Activated T-cell treated with anti-CD3 and anti-CD28 coated beads, Interleukin-2, amount 50 U/mL, for 72 hours (primary cell): Measurements from ENCODE around the gene SRBD1. TPM values are rescaled to one million over a fixed set of nuclear protein-coding genes. Genes with fewer than 3 reads are reported as not detected.

Source experiments
- ATAC-seq, 2 donors: fragments of 150-1000 bp; cut with Tn5 transposase; replicated peaks in 1 of 2; 2 replicates each; pipeline ENCODE4 v1.10.0; 2021; ENCODE audit warnings: moderate library complexity in 2 of 2, mild to moderate bottlenecking in 1 of 2
- DNase-seq, 2 donors: peaks; one replicate each; pipeline ENCODE4 v3.0.0; 2021 to 2022; ENCODE audit warnings: mixed read lengths in 1 of 2
- H3K27ac Mint-ChIP-seq: one replicate; pipeline ENCODE4 v1.8.0; 2022; ENCODE audit warnings: mild to moderate bottlenecking, moderate library complexity, mixed read lengths
- H3K27me3 Mint-ChIP-seq: one replicate; pipeline ENCODE4 v1.8.0; 2022; ENCODE audit warnings: low read depth, mixed read lengths
- H3K36me3 Mint-ChIP-seq, 2 donors: one replicate each; pipeline ENCODE4 v1.8.0; 2022; ENCODE audit warnings: mixed read lengths in 2 of 2, mild to moderate bottlenecking in 1 of 2; ENCODE audit not compliant: insufficient read depth in 2 of 2
- H3K4me1 Mint-ChIP-seq: one replicate; pipeline ENCODE4 v1.8.0; 2022; ENCODE audit warnings: low read depth, mixed read lengths
- H3K4me3 Mint-ChIP-seq, 2 donors: one replicate each; pipeline ENCODE4 v1.8.0; 2022; ENCODE audit warnings: mild to moderate bottlenecking in 2 of 2, mixed read lengths in 2 of 2, moderate library complexity in 2 of 2
- H3K9me3 Mint-ChIP-seq, 2 donors: one replicate each; pipeline ENCODE4 v1.8.0; 2022; ENCODE audit warnings: mixed read lengths in 2 of 2
- total RNA-seq, 2 donors: library from RNA; stranded (reverse); gene quantifications; one replicate each; pipeline ENCODE4 v1.2.3, GENCODE V29; 2022

The SRBD1 gene
- total RNA-seq, 2 donors from 2014 or later: 19.0 to 20.3 TPM

DNA sequence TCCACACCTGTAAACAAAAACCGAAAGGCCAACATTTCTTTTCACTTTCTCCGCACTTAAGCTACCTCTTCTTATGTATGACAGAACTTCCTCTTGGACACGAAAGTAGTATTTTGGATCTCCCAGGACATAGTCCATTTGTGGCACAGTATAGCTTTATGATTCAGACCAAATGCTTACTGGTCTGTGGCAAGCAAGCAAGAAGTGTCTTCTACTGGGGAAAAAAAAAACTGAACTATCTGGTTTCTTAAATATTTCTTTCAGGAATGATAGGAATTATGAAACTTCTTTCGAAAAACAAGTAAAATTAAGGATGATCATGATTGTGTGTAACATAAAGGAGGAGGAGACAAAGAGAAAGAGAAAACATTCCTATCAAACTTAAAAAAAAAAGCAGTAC is 33.6 kb downstream of the SRBD1 start:
- Mint-ChIP-seq H3K4me1 (peaks cover 5% of the 10 kb centered on the region), H3K27ac (no peak overlapping the region), H3K9me3 (no peaks in the 10 kb centered on the region), H3K27me3 (no peaks in the 10 kb centered on the region), H3K36me3 (peaks cover 2 to 10% of the 10 kb centered on the region in 2 donors), H3K4me3 (no peak overlapping the region)
- no peak for ATAC-seq
- DNase-seq: no peak

DNA sequence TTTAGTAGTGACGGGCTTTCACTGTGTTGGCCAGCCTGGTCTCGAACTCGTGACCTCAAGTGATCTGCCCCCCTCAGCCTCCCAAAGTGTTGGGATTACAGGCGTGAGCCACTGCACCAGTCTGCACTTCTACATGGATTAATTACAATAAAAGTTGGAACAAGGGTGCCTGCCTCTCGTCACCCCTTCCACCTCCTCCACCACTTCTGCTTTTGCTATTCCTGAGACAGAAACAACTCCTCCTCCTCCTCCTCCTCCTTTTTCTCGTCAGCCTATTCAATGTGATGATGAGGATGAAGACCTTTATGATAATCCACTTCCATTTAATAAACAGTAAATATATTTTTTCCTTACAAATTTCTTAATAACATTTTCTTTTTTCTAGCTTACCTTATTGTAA is 35.2 kb downstream of the SRBD1 start:
- peaks cover 6 to 19% of the 10 kb centered on the region in 2 donors for H3K36me3 Mint-ChIP-seq
- ATAC-seq: no peak
- no peaks in the 10 kb centered on the region for H3K27me3 Mint-ChIP-seq
- H3K4me3 Mint-ChIP-seq: no peak overlapping the region
- H3K27ac Mint-ChIP-seq: no peak overlapping the region
- H3K9me3 Mint-ChIP-seq: no peaks in the 10 kb centered on the region
- DNase-seq: no peak
- H3K4me1 Mint-ChIP-seq: peaks cover 5% of the 10 kb centered on the region

DNA sequence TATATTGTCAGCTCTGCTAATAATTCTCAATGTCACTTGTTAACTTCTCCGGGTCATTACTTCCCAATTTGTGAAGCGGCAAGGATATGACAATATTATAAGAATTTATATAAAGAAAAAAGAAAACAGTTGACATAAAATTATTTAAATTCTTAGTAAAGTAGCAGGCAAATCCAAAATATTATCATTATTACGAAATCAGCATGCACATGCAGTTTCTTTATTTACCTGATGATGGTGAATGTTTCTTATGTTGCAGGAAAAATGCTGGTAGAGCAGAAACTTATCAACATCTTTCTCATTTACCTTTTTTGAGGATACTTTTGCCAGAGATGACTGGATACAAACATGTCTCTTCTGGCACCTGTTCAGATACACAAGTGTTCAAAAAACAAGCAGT is 38.1 kb downstream of the SRBD1 start:
- ATAC-seq: no peak
- Mint-ChIP-seq H3K4me3 (no peak overlapping the region), H3K36me3 (peaks cover 8 to 21% of the 10 kb centered on the region in 2 donors), H3K27me3 (no peaks in the 10 kb centered on the region), H3K27ac (no peak overlapping the region), H3K4me1 (peaks cover 6% of the 10 kb centered on the region), H3K9me3 (no peaks in the 10 kb centered on the region)
- DNase-seq: no peak

DNA sequence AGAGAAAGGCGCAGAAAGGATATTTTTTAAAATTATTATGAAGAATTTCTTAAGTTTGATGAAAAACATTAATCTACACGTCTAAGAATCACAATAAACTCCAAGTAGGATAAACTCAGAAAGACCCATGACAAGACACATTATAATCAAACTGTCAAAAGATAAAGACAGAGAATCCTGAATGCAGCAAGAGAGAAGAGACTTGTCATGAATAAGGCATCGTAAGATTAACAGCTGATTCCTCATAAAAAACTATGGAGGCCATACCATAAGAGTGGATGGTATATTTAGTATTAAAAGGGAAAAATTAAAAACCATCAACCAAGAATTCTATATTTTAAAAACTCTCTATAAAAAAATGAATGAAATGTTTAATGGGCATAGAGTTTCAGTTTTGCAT is 39.1 kb downstream of the SRBD1 start:
- H3K27me3 Mint-ChIP-seq: no peaks in the 10 kb centered on the region
- peaks cover 8 to 21% of the 10 kb centered on the region in 2 donors for H3K36me3 Mint-ChIP-seq
- no peak overlapping the region for H3K4me3 Mint-ChIP-seq
- ATAC-seq: no peak
- H3K27ac Mint-ChIP-seq: no peak overlapping the region
- no peaks in the 10 kb centered on the region for H3K9me3 Mint-ChIP-seq
- no peak for DNase-seq
- H3K4me1 Mint-ChIP-seq: peaks cover 10% of the 10 kb centered on the region

DNA sequence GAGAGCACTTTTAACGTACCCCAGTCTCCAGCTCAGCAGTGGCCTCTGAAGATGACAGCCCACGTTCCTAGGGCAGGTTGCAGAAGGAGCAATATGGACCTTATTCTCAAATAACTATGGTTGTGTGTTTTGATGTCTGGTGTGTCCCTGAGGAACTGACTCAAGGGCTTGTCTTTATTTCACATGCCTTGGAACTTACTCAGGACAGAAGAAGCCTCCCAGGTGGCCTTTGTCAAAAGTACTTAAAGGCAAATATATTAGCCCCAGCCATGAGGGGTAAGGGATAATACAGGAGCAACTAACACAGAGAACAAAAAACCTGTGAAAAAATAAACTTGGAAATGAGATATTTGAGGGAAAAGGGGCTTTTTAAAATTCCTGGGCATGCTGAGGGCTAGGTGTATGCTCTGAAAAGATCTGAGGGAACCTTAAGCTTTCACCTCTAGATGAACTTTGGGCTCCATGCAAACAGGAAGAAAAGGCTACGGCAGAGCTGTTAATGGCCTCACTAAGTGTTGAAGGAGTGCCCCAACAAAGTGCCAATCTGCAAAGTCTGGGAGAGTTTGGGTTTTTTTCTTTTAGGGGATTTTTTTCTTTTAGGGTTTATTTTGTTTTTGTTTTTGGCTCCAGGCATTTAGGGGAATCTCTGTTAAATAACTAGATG is 40.3 kb downstream of the SRBD1 start:
- Mint-ChIP-seq H3K4me1 (peaks cover 10% of the 10 kb centered on the region), H3K9me3 (no peaks in the 10 kb centered on the region), H3K27ac (peak overlapping the region; percentile 68), H3K36me3 (peaks cover 6 to 21% of the 10 kb centered on the region in 2 donors), H3K4me3 (no peak overlapping the region), H3K27me3 (no peaks in the 10 kb centered on the region)
- ATAC-seq: no peak
- DNase-seq: no peak

DNA sequence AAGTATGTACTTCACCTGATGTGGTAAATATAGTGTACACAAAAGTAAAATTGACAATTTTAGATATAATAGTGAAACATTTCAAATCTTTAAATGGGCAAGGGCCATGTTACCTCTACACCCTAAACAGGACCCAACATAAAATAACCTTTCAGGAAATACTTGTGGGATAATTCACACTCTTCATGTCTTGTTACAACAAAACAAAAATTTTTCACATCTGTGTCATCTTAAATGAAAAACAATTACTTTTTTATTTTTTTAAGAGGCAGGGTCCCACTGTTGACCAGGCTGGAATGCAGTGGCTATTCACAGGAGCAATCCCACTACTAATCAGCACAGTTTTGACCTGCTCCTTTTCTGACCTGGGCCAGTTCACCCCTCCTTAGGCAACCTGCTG is 42.1 kb downstream of the SRBD1 start:
- Mint-ChIP-seq H3K4me1 (peaks cover 11% of the 10 kb centered on the region), H3K4me3 (peak overlapping the region in 1 of 2 donors; percentile 9), H3K36me3 (peaks cover 6 to 23% of the 10 kb centered on the region in 2 donors), H3K9me3 (no peaks in the 10 kb centered on the region), H3K27ac (peak overlapping the region; percentile 50), H3K27me3 (no peaks in the 10 kb centered on the region)
- DNase-seq (no peak), ATAC-seq (no peak)

DNA sequence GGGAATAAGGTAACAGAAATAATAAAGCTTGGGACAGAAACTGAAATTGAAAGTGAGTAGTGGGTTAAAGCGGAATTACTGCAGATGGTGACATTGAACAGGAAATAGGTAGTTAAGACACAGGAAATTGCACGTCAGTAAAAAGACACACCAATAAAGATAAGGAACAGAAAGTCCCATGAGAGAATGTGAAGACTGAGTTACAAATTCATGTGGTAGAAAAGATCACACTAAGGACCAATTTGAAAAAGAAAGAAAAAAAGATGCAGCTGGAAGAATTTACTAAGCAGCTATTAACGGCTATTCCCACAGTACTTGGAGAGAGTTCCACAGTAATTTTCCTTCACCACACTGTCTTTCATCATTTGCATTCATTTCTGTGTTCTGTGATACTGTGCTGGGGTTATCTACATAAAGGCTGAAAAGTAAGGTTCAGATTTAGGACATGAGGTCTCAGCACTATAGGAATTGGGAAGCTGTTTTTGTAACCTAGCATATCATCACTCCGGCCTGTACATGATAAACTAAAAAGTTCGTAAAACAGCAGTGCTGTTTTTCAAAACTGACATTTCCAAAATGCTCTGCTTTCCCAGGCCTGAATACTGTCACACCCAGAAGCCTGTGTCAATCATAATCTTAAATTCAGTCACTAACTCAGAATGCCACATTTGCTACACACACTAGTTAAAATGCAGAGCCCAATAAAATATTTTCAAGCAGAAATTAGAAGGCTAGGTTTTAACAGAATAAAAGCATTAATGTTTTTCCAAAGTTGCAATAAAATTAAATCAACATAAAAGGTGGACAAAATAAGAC is 42.9 kb downstream of the SRBD1 start:
- Mint-ChIP-seq H3K27ac (peak overlapping the region; percentile 64), H3K4me1 (peaks cover 18% of the 10 kb centered on the region), H3K36me3 (peaks cover 6 to 23% of the 10 kb centered on the region in 2 donors), H3K4me3 (peak overlapping the region; percentile 61 to 64), H3K9me3 (no peaks in the 10 kb centered on the region), H3K27me3 (no peaks in the 10 kb centered on the region)
- DNase-seq (no peak), ATAC-seq (peak; percentile 98)

DNA sequence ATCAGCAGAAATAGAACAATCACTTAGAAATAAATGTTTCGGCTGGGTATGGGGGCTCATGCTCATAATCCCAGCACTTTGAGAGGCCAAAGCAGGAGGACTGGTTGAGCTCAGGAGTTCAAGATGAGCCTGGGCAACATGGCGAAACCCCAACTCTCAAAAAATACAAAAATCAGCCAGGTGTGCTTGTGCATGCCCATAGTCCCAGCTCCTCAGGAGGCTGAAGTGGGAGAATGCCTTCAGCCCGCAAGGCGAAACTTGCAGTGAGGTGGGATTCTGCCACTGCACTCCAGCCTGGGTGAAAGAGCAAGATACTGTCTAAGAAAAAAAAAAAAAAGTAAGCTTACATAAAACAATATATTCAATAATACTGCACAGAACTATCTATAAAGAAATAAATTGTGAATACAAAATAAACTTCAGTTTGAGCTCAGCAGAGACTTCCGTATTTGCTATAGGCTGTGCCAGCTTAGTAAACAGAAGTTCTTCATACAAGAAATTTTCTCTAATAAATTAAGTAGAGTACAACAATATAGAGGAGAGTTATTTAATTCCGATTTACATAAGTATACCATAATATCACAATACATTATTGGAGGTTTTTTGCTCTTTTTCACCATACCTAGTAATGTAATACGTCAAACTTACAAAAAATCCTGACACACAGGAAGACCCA is 43.6 kb downstream of the SRBD1 start:
- Mint-ChIP-seq H3K4me1 (peaks cover 19% of the 10 kb centered on the region), H3K27me3 (no peaks in the 10 kb centered on the region), H3K36me3 (peaks cover 6 to 20% of the 10 kb centered on the region in 2 donors), H3K27ac (peak overlapping the region; percentile 64), H3K9me3 (no peaks in the 10 kb centered on the region), H3K4me3 (peak overlapping the region; percentile 61 to 64)
- peak; percentile 3 to 6 for ATAC-seq
- no peak for DNase-seq

DNA sequence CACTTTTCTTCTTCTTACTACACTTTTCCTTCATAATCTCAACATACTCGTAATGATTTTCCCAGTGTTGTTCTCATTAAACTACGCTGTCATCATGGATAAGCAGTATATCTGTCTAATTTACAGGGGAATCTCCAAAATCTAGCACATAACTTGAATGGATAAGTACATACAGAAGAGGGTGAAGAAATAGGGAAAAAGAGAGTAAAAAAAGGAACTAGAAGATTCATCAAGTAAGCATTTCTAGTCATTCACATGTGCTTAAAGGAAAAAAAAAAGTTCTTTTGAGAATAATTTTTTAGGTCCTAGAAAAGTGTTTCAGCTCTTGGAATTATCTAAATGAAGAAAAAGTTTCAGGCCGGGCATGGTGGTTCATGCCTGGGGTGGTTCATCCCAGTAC is 51.6 kb downstream of the SRBD1 start:
- Mint-ChIP-seq H3K4me1 (peaks cover 26% of the 10 kb centered on the region), H3K36me3 (peaks cover 2 to 7% of the 10 kb centered on the region in 2 donors), H3K9me3 (peaks cover 0 to 2% of the 10 kb centered on the region in 2 donors), H3K4me3 (no peak overlapping the region), H3K27me3 (no peaks in the 10 kb centered on the region), H3K27ac (no peak overlapping the region)
- no peak for ATAC-seq
- no peak for DNase-seq

DNA sequence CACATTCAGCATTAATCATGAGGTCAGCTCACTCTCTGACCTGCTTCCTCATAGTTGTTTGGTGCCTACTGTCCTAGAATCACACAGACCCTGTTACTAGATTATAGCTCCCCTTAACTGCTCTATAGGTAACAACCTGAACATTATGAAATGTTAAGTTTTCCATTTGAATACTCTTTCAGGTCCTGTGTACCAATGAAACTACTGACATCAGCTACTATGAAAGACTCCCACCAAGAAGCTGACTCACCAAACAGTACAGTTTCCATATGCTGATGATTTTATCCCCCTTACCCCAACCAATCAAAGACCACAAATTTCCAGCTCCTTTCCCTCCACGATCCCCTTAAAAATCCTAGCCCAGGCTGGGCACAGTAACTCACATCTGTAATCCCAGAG is 56.3 kb downstream of the SRBD1 start:
- H3K9me3 Mint-ChIP-seq: peaks cover 0 to 2% of the 10 kb centered on the region in 2 donors
- H3K27ac Mint-ChIP-seq: peak overlapping the region; percentile 78
- H3K27me3 Mint-ChIP-seq: no peaks in the 10 kb centered on the region
- ATAC-seq: peak; percentile 92 to 94
- DNase-seq: peak in 1 of 2 donors; percentile 12
- H3K4me1 Mint-ChIP-seq: peaks cover 25% of the 10 kb centered on the region
- peaks cover 6 to 19% of the 10 kb centered on the region in 2 donors for H3K36me3 Mint-ChIP-seq
- peak overlapping the region; percentile 64 to 67 for H3K4me3 Mint-ChIP-seq

DNA sequence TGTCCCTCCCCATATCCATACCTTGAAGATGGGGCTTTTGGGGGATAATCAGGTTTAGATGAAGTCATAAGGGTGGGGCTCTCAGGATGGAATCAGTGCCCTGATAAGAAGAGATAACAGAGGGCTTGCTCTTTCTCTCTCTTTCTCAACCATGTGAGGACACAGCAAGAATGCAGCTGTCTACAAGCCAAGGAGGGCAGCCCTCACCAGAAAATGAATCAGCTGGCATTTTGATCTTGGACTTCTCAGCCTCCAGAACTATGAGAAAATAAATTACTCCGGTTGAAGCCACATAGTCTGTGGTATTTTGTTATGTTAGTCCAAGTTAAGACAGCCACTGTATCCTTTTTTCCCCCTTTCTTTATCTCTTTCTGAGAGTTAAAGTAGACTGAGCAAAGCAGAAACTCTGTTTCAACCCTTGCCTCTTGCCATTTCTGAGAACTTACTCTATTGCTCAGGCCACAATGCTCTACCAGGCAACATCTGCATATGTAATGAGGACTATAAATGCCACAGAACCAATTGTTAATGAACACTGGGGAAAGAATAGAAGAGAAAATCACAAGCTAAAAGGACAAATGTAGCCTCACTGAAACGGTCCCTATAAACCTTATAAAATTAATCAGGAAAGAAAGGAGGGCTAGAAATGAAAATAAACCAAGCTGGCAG is 56.9 kb downstream of the SRBD1 start:
- DNase-seq (no peak), ATAC-seq (peak; percentile 62 to 67)
- Mint-ChIP-seq H3K27me3 (no peaks in the 10 kb centered on the region), H3K4me1 (peaks cover 25% of the 10 kb centered on the region), H3K9me3 (peaks cover 0 to under 1% of the 10 kb centered on the region in 2 donors), H3K36me3 (peaks cover 6 to 18% of the 10 kb centered on the region in 2 donors), H3K4me3 (peak overlapping the region; percentile 64 to 67), H3K27ac (peak overlapping the region; percentile 78)

DNA sequence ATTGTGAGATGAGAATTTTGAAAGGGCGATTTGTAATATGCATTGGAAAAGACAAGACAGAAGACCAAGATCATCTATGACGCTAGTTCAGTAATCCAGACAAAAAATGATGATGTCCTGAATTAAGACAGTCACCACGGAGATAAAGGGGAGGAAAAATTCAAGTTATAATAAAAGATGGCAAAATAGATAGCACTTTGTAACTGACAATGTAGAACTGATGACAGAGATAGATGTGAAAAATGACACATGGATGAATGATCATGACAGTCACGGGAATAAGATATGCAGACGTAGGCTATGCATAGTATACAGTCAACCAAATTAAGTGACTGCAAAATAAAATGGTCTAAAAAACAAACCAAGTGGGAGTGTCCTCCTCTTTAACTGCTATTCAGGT is 59.2 kb downstream of the SRBD1 start:
- no peaks in the 10 kb centered on the region for H3K27me3 Mint-ChIP-seq
- DNase-seq: no peak
- peaks cover 6 to 18% of the 10 kb centered on the region in 2 donors for H3K36me3 Mint-ChIP-seq
- H3K4me3 Mint-ChIP-seq: no peak overlapping the region
- ATAC-seq: no peak
- H3K4me1 Mint-ChIP-seq: peaks cover 25% of the 10 kb centered on the region
- no peaks in the 10 kb centered on the region for H3K9me3 Mint-ChIP-seq
- H3K27ac Mint-ChIP-seq: no peak overlapping the region
